HEK293 (cell line): ENCODE measurements around the gene ITGA2.

Experiments
- CTCF ChIA-PET: fragments of 350-600 bp; formaldehyde crosslinking; extraction: SDS; loops from one replicate; lab custom pipeline; 2021; ENCODE audit warnings: antibody characterized with exemption; lab: Yijun Ruan, JAX
- POLR2A ChIA-PET: fragments of 300-600 bp; formaldehyde crosslinking; extraction: SDS; loops from one replicate; lab custom pipeline; 2020; ENCODE audit warnings: antibody characterized with exemption, inconsistent platforms; lab: Yijun Ruan, JAX
- H3K27ac ChIP-seq: fragments of 200-500 bp; sonication (Bioruptor generic); 2 replicates; pipeline ENCODE4 v1.5.1; 2014; ENCODE audit warnings: low read depth, low read length, control low read depth, inconsistent platforms; ENCODE audit errors: extremely low read depth
- H3K36me3 ChIP-seq, 2 experiments: fragments of 200-500 bp in 1 of 2; sonication (Bioruptor generic) in 1 of 2; 1 replicate in 1 of 2; 2 replicates in 1 of 2; pipeline ENCODE4 v1.5.1; 2014 to 2017; ENCODE audit warnings: inconsistent platforms in 2 of 2, low read length in 2 of 2; ENCODE audit not compliant: control insufficient read depth in 2 of 2, insufficient read depth in 1 of 2
- H3K4me1 ChIP-seq: fragments of 200-500 bp; sonication (Bioruptor generic); 2 replicates; pipeline ENCODE4 v1.5.1; 2014; ENCODE audit warnings: mild to moderate bottlenecking, low read length, inconsistent platforms; ENCODE audit not compliant: control insufficient read depth, insufficient read depth
- H3K4me3 ChIP-seq: 2 replicates; pipeline ENCODE4 v1.5.1; 2011; ENCODE audit warnings: low read depth, mild to moderate bottlenecking, control low read depth, low read length, moderate library complexity
- H3K9me3 ChIP-seq: fragments of 200-500 bp; sonication (Bioruptor generic); 2 replicates; pipeline ENCODE4 v1.5.1; 2014; ENCODE audit warnings: low read depth, low read length, inconsistent platforms; ENCODE audit not compliant: control insufficient read depth, insufficient read depth
- KLF10 ChIP-seq: fragments of 450-650 bp; IDR thresholded peaks from 2 replicates; pipeline ENCODE4 v1.5.1; 2018; ENCODE audit warnings: missing biosample characterization, mild to moderate bottlenecking, missing genetic modification characterization
- SP7 ChIP-seq: fragments of 450-650 bp; formaldehyde crosslinking; IDR thresholded peaks from 2 replicates; pipeline ENCODE4 v1.5.1; 2016; ENCODE audit warnings: missing biosample characterization, missing genetic modification characterization
- TCF7L2 ChIP-seq: IDR thresholded peaks from 2 replicates; pipeline ENCODE4 v1.6.1; 2011; ENCODE audit warnings: low read depth, mild to moderate bottlenecking, inconsistent platforms, low read length, moderate library complexity, borderline replicate concordance
- ZBTB7A ChIP-seq: fragments of 450-650 bp; formaldehyde crosslinking; IDR thresholded peaks from 2 replicates; pipeline ENCODE4 v1.5.1; 2016; ENCODE audit warnings: low read depth, missing biosample characterization, missing genetic modification characterization
- ZFHX2 ChIP-seq: fragments of 450-650 bp; formaldehyde crosslinking; conservative IDR thresholded peaks from 2 replicates; pipeline ENCODE4 v1.5.1; 2016; ENCODE audit warnings: missing biosample characterization, missing genetic modification characterization
- ZNF155 ChIP-seq: fragments of 450-650 bp; formaldehyde crosslinking; IDR thresholded peaks from 2 replicates; pipeline ENCODE4 v1.5.1; 2016; ENCODE audit warnings: missing biosample characterization, missing genetic modification characterization
- ZNF621 ChIP-seq: fragments of 450-650 bp; formaldehyde crosslinking; IDR thresholded peaks from 2 replicates; pipeline ENCODE4 v1.5.1; 2017; ENCODE audit warnings: missing biosample characterization, missing genetic modification characterization
- ZNF629 ChIP-seq: fragments of 450-650 bp; formaldehyde crosslinking; IDR thresholded peaks from 2 replicates; pipeline ENCODE4 v1.5.1; 2017; ENCODE audit warnings: missing biosample characterization, missing genetic modification characterization
- ZNF654 ChIP-seq: fragments of 450-650 bp; formaldehyde crosslinking; IDR thresholded peaks from 2 replicates; pipeline ENCODE4 v1.5.1; 2016; ENCODE audit warnings: low read depth, missing biosample characterization, missing genetic modification characterization
- TF ChIP-seq, protein P1 (sequence below): fragments of 450-650 bp; formaldehyde crosslinking; IDR thresholded peaks from 2 replicates; pipeline ENCODE4 v1.5.1; 2016; ENCODE audit warnings: missing biosample characterization, missing genetic modification characterization
- TF ChIP-seq, protein P2 (sequence below): fragments of 450-650 bp; formaldehyde crosslinking; IDR thresholded peaks from 2 replicates; pipeline ENCODE4 v1.5.1; 2017; ENCODE audit warnings: missing biosample characterization, missing genetic modification characterization
- TF ChIP-seq, protein P3 (sequence below): fragments of 450-650 bp; formaldehyde crosslinking; conservative IDR thresholded peaks from 2 replicates; pipeline ENCODE4 v1.5.1; 2016; ENCODE audit warnings: low read depth, missing biosample characterization, missing genetic modification characterization

The ITGA2 gene

DNA sequence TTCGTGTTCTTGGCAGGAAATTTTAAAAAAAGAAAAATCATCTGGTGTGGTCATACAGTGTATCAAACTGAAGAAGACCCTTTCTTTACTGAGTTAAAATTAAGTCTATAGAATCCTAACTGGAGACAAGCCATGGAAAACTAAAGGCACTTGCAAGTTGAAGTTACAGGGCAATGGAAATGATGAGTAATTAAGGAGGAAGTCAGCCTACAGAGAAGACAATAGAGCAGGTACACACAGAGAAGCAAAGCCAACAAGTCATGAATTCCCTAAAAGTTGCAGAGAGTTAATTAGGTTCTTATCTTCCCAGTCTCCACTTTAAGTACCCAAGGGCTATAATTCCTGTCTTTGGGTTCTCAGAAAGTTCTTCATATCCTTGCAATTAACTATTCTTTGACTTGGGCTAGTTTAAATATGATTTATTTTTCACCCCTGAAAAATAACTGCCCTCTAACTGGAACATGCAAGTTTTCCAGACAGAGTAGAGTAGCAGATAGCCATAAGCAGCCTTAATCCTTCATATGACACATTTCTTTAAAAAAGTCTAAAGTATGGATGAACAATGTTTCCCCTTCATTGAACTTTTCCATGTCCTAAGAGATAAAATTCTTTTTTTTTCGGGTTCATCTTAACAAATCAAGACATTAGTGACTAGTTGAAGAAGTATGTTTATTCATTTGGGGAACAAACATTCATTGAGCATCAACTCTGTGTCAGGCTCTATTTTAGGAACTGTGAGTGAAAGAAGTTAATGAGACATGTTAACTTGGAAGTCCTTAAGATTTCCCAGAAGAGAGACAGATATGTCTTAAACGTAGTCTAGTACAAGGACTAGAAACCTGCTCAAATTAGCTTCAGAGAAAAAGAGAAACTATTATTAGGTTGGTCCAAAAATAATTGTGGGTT lies 5.2 kb upstream of the ITGA2 start (continued):
- TF ChIP-seq, protein P1, sequence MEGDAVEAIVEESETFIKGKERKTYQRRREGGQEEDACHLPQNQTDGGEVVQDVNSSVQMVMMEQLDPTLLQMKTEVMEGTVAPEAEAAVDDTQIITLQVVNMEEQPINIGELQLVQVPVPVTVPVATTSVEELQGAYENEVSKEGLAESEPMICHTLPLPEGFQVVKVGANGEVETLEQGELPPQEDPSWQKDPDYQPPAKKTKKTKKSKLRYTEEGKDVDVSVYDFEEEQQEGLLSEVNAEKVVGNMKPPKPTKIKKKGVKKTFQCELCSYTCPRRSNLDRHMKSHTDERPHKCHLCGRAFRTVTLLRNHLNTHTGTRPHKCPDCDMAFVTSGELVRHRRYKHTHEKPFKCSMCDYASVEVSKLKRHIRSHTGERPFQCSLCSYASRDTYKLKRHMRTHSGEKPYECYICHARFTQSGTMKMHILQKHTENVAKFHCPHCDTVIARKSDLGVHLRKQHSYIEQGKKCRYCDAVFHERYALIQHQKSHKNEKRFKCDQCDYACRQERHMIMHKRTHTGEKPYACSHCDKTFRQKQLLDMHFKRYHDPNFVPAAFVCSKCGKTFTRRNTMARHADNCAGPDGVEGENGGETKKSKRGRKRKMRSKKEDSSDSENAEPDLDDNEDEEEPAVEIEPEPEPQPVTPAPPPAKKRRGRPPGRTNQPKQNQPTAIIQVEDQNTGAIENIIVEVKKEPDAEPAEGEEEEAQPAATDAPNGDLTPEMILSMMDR (tag by site-specific recombination) = no peak
- TF ChIP-seq ZNF629 (tag by site-specific recombination) (0 out of 2 replicates have a peak, but pooled peaks have one; percentile 30), ZNF654 (tag by site-specific recombination) (no peak), TCF7L2 (peak; percentile 25; the same call in 1 of the 2 replicates)
- TF ChIP-seq, all 188 proteins: peak for 18

DNA sequence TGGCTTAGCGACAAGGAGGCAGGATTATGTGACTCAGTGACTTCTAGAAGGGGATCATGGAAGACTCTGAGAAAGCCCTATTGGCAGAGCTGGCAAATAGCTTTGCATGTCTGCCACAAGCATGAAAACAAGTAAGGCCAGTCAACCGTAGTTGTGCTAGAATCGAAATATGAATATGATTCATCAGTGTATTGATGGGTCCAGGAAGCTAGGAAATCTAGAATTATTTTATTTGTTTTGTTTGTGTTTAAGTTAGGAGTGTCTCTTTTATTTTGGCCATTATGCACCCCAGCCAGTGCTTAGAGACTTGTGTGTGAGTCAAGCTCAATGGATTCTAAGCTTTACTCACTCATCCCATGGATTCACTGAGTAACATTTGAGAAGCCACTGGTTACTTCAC lies 3.8 kb upstream of the ITGA2 start:
- POLR2A ChIA-PET = interaction anchor here (0.7 kb wide), 1 partner anchor 21 kb away, joined by 8 read pairs; no protein-coding TSS in a partner anchor
- peaks cover 8% of the 10 kb centered on the region for H3K4me1 ChIP-seq
- CTCF ChIA-PET = interaction anchor here (0.6 to 1.7 kb wide), 2 partner anchors 37 to 102 kb away, joined by 3 to 7 read pairs; no protein-coding TSS in a partner anchor

DNA sequence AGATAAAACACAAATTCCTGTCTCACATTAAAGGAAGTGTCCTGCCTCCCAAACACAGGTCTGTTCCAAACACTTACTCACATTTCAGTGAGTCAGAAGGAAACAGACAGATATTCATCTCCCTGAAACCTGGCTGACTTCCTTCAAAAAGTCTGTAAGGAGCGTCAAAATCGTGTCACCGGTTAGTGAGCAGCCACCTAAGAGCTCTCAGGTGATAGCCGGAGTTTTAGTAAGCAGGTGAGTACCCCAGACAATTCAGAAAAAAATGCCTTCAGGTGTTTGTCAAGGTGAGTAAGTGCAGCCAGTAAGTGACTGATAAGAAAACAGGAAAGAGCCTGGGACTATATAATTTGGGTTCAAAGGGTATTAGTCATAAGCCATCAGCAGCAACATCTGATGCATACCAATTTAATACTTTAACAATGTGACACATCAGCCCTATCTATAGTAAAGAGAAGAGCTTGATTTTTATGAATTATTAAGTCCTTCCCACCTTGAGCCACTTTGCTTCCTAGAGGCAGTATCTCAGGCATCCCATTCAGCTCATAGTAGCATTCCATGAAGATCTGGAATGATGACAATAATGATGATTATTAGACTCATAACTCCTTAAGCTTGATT lies 1.3 kb upstream of the ITGA2 start:
- no peaks in the 10 kb centered on the region for H3K9me3 ChIP-seq
- TF ChIP-seq, protein P2, sequence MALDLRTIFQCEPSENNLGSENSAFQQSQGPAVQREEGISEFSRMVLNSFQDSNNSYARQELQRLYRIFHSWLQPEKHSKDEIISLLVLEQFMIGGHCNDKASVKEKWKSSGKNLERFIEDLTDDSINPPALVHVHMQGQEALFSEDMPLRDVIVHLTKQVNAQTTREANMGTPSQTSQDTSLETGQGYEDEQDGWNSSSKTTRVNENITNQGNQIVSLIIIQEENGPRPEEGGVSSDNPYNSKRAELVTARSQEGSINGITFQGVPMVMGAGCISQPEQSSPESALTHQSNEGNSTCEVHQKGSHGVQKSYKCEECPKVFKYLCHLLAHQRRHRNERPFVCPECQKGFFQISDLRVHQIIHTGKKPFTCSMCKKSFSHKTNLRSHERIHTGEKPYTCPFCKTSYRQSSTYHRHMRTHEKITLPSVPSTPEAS (tag by site-specific recombination) = no peak
- TF ChIP-seq ZBTB7A (tag by site-specific recombination) (no peak), ZNF155 (tag by site-specific recombination) (no peak), SP7 (peak; percentile 78), ZFHX2 (tag by site-specific recombination) (no peak), KLF10 (tag by site-specific recombination) (no peak)
- TF ChIP-seq, protein P3, sequence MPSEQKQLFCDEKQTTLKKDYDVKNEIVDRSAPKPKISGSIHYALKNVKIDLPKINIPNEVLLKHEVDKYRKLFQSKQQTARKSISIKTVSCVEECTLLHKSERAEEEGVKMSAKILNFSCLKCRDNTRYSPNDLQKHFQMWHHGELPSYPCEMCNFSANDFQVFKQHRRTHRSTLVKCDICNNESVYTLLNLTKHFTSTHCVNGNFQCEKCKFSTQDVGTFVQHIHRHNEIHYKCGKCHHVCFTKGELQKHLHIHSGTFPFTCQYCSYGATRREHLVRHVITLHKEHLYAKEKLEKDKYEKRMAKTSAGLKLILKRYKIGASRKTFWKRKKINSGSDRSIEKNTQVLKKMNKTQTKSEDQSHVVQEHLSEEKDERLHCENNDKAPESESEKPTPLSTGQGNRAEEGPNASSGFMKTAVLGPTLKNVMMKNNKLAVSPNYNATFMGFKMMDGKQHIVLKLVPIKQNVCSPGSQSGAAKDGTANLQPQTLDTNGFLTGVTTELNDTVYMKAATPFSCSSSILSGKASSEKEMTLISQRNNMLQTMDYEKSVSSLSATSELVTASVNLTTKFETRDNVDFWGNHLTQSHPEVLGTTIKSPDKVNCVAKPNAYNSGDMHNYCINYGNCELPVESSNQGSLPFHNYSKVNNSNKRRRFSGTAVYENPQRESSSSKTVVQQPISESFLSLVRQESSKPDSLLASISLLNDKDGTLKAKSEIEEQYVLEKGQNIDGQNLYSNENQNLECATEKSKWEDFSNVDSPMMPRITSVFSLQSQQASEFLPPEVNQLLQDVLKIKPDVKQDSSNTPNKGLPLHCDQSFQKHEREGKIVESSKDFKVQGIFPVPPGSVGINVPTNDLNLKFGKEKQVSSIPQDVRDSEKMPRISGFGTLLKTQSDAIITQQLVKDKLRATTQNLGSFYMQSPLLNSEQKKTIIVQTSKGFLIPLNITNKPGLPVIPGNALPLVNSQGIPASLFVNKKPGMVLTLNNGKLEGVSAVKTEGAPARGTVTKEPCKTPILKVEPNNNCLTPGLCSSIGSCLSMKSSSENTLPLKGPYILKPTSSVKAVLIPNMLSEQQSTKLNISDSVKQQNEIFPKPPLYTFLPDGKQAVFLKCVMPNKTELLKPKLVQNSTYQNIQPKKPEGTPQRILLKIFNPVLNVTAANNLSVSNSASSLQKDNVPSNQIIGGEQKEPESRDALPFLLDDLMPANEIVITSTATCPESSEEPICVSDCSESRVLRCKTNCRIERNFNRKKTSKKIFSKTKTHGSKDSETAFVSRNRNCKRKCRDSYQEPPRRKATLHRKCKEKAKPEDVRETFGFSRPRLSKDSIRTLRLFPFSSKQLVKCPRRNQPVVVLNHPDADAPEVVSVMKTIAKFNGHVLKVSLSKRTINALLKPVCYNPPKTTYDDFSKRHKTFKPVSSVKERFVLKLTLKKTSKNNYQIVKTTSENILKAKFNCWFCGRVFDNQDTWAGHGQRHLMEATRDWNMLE = no peak
- TF ChIP-seq, all 188 proteins: peak for 1
- Histone ChIP-seq H3K36me3 (peaks cover 4% of the 10 kb centered on the region in 2 experiments; a peak in 2 of 3 replicates), H3K27ac (no peak overlapping the region), H3K4me3 (no peak overlapping the region), H3K4me1 (peaks cover 8% of the 10 kb centered on the region)
- POLR2A ChIA-PET = interaction anchor here (0.7 to 2.0 kb wide), 2 partner anchors 18 to 122 kb away, joined by 3 to 9 read pairs; partner anchors contain the start of gene MOCS2
- CTCF ChIA-PET = interaction anchor here (0.6 to 4.4 kb wide), 7 partner anchors 25 to 294 kb away, joined by 3 to 44 read pairs (median 3); partner anchors contain the start of gene MOCS2

More for the DNA sequence above, 3.8 kb upstream of the ITGA2 start:
- H3K36me3 ChIP-seq = no peaks in the 10 kb centered on the region
- no peak overlapping the region for H3K27ac ChIP-seq
- TF ChIP-seq ZNF621 (tag by site-specific recombination) = no peak
- H3K9me3 ChIP-seq = no peaks in the 10 kb centered on the region
- H3K4me3 ChIP-seq = no peak overlapping the region
